ENCODE results near the gene SIMC1.

The SIMC1 gene

DNA sequence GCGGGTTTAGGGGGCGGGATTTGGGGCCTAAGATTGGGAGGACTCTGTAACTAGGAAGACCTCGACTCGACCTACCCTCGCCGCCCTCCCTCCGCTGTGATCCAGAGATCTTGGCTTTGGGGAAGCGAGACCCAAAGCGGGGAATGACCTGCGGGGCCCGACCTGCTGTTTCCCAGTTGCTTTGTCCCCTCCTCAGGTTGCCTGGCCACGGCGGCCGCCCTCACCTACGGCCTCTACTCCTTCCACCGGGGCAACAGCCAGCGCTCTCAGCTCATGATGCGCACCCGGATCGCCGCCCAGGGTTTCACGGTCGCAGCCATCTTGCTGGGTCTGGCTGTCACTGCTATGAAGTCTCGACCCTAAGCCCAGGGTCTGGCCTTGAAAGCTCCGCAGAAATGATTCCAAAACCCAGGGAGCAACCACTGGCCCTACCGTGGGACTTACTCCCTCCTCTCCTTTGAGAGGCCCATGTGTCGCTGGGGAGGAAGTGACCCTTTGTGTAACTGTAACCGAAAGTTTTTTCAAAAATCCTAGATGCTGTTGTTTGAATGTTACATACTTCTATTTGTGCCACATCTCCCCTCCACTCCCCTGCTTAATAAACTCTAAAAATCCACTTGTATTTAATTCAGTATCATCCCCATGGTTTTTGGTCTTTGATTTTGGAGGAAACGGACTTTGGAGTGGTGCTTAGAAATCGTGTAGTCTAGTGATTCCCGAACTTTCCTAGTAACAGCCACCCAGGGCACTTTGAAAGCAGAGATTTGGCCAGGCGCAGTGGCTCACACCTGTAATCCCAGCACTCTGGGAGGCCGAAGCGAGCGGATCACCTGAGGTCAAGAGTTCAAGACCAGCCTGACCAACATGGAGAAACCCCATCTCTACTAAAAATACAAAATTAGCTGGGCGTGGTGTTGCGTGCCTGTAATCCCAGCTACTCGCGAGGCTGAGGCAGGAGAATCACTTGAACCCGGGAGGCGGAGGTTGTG is 151.2 kb downstream of the SIMC1 start:
- ATAC-seq = peak; percentile 61
- TF ChIP-seq ARNTL (CRISPR knock-in tag; IDR thresholded peaks at IDR 0.05; ENCODE audit: borderline replicate concordance, low read depth) = no peak
- no peak for TF ChIP-seq CSDC2 (CRISPR knock-in tag; IDR thresholded peaks at IDR 0.05)
- TF ChIP-seq ISL1 (CRISPR knock-in tag; IDR thresholded peaks at IDR 0.05) = no peak
- TF ChIP-seq ZFP3 (CRISPR knock-in tag; IDR thresholded peaks at IDR 0.05) = no peak
- no peak for TF ChIP-seq ZNF8 (CRISPR knock-in tag; IDR thresholded peaks at IDR 0.05)
- no peak for TF ChIP-seq BACH2 (CRISPR knock-in tag; IDR thresholded peaks at IDR 0.05; ENCODE audit: borderline replicate concordance)
- TF ChIP-seq RARB (CRISPR knock-in tag; IDR thresholded peaks at IDR 0.05) = no peak
- no peak for TF ChIP-seq ZFP30 (CRISPR knock-in tag; IDR thresholded peaks at IDR 0.05)
- TF ChIP-seq, protein P1, sequence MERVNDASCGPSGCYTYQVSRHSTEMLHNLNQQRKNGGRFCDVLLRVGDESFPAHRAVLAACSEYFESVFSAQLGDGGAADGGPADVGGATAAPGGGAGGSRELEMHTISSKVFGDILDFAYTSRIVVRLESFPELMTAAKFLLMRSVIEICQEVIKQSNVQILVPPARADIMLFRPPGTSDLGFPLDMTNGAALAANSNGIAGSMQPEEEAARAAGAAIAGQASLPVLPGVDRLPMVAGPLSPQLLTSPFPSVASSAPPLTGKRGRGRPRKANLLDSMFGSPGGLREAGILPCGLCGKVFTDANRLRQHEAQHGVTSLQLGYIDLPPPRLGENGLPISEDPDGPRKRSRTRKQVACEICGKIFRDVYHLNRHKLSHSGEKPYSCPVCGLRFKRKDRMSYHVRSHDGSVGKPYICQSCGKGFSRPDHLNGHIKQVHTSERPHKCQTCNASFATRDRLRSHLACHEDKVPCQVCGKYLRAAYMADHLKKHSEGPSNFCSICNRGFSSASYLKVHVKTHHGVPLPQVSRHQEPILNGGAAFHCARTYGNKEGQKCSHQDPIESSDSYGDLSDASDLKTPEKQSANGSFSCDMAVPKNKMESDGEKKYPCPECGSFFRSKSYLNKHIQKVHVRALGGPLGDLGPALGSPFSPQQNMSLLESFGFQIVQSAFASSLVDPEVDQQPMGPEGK (CRISPR knock-in tag; IDR thresholded peaks at IDR 0.05; ENCODE audit: borderline replicate concordance) = no peak
- TF ChIP-seq GLIS3 (CRISPR knock-in tag; IDR thresholded peaks at IDR 0.05) = no peak
- TF ChIP-seq SNAI2 (CRISPR knock-in tag; IDR thresholded peaks at IDR 0.05) = no peak
- TF ChIP-seq ZC3H10 (CRISPR knock-in tag; IDR thresholded peaks at IDR 0.05) = no peak
- TF ChIP-seq PPARA (CRISPR knock-in tag; IDR thresholded peaks at IDR 0.05; ENCODE audit: borderline replicate concordance) = no peak
- TF ChIP-seq OSR1 (CRISPR knock-in tag; IDR thresholded peaks at IDR 0.05) = no peak
- TF ChIP-seq ZNF565 (CRISPR knock-in tag; conservative IDR thresholded peaks at IDR 0.05; ENCODE audit: low read depth) = no peak
- TF ChIP-seq, protein P2, sequence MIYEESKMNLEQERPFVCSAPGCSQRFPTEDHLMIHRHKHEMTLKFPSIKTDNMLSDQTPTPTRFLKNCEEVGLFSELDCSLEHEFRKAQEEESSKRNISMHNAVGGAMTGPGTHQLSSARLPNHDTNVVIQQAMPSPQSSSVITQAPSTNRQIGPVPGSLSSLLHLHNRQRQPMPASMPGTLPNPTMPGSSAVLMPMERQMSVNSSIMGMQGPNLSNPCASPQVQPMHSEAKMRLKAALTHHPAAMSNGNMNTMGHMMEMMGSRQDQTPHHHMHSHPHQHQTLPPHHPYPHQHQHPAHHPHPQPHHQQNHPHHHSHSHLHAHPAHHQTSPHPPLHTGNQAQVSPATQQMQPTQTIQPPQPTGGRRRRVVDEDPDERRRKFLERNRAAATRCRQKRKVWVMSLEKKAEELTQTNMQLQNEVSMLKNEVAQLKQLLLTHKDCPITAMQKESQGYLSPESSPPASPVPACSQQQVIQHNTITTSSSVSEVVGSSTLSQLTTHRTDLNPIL (CRISPR knock-in tag; IDR thresholded peaks at IDR 0.05; ENCODE audit: low read depth) = no peak
- TF ChIP-seq, protein P3, sequence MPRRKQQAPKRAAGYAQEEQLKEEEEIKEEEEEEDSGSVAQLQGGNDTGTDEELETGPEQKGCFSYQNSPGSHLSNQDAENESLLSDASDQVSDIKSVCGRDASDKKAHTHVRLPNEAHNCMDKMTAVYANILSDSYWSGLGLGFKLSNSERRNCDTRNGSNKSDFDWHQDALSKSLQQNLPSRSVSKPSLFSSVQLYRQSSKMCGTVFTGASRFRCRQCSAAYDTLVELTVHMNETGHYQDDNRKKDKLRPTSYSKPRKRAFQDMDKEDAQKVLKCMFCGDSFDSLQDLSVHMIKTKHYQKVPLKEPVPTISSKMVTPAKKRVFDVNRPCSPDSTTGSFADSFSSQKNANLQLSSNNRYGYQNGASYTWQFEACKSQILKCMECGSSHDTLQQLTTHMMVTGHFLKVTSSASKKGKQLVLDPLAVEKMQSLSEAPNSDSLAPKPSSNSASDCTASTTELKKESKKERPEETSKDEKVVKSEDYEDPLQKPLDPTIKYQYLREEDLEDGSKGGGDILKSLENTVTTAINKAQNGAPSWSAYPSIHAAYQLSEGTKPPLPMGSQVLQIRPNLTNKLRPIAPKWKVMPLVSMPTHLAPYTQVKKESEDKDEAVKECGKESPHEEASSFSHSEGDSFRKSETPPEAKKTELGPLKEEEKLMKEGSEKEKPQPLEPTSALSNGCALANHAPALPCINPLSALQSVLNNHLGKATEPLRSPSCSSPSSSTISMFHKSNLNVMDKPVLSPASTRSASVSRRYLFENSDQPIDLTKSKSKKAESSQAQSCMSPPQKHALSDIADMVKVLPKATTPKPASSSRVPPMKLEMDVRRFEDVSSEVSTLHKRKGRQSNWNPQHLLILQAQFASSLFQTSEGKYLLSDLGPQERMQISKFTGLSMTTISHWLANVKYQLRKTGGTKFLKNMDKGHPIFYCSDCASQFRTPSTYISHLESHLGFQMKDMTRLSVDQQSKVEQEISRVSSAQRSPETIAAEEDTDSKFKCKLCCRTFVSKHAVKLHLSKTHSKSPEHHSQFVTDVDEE (CRISPR knock-in tag; IDR thresholded peaks at IDR 0.05) = no peak
- TF ChIP-seq, protein P4, sequence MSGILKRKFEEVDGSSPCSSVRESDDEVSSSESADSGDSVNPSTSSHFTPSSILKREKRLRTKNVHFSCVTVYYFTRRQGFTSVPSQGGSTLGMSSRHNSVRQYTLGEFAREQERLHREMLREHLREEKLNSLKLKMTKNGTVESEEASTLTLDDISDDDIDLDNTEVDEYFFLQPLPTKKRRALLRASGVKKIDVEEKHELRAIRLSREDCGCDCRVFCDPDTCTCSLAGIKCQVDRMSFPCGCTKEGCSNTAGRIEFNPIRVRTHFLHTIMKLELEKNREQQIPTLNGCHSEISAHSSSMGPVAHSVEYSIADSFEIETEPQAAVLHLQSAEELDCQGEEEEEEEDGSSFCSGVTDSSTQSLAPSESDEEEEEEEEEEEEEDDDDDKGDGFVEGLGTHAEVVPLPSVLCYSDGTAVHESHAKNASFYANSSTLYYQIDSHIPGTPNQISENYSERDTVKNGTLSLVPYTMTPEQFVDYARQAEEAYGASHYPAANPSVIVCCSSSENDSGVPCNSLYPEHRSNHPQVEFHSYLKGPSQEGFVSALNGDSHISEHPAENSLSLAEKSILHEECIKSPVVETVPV (CRISPR knock-in tag; IDR thresholded peaks at IDR 0.05) = no peak
- TF ChIP-seq TOX (CRISPR knock-in tag; IDR thresholded peaks at IDR 0.05; ENCODE audit: borderline replicate concordance) = no peak
- TF ChIP-seq, protein P5, sequence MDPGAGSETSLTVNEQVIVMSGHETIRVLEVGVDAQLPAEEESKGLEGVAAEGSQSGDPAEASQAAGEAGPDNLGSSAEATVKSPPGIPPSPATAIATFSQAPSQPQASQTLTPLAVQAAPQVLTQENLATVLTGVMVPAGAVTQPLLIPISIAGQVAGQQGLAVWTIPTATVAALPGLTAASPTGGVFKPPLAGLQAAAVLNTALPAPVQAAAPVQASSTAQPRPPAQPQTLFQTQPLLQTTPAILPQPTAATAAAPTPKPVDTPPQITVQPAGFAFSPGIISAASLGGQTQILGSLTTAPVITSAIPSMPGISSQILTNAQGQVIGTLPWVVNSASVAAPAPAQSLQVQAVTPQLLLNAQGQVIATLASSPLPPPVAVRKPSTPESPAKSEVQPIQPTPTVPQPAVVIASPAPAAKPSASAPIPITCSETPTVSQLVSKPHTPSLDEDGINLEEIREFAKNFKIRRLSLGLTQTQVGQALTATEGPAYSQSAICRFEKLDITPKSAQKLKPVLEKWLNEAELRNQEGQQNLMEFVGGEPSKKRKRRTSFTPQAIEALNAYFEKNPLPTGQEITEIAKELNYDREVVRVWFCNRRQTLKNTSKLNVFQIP (CRISPR knock-in tag; IDR thresholded peaks at IDR 0.05; ENCODE audit: borderline replicate concordance, low read depth) = no peak

DNA sequence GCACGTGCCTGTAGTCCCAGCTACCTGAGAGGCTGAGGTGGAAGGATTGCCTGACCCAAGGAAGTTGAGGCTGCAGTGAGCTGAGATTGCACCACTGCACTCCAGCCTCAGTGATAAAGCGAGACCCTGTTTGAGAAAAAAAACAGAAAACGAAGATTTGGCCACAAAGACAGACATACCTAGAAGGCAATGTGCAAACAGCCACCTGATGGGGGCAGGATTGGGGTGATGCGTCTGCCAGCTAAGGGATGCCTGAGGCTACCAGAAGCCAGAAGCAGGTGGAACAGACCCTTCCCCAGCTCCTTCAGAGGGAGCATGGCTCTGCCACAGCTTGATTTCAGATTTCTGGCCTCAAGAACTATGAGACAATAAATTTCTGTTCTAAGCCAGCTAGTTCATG is 153.3 kb downstream of the SIMC1 start:
- ATAC-seq = no peak
- no peak for TF ChIP-seq TOX (CRISPR knock-in tag; IDR thresholded peaks at IDR 0.05; ENCODE audit: borderline replicate concordance)
- no peak for TF ChIP-seq CSDC2 (CRISPR knock-in tag; IDR thresholded peaks at IDR 0.05)
- no peak for TF ChIP-seq PPARA (CRISPR knock-in tag; IDR thresholded peaks at IDR 0.05; ENCODE audit: borderline replicate concordance)
- TF ChIP-seq, protein P2 (CRISPR knock-in tag; IDR thresholded peaks at IDR 0.05; ENCODE audit: low read depth) = no peak
- TF ChIP-seq TCF4 (CRISPR knock-in tag; IDR thresholded peaks at IDR 0.05; ENCODE audit: borderline replicate concordance) = no peak
- TF ChIP-seq, protein P4 (CRISPR knock-in tag; IDR thresholded peaks at IDR 0.05) = no peak
- no peak for TF ChIP-seq ARNTL (CRISPR knock-in tag; IDR thresholded peaks at IDR 0.05; ENCODE audit: borderline replicate concordance, low read depth)
- no peak for TF ChIP-seq ESRRG (CRISPR knock-in tag; IDR thresholded peaks at IDR 0.05)
- TF ChIP-seq, protein P5 (CRISPR knock-in tag; IDR thresholded peaks at IDR 0.05; ENCODE audit: borderline replicate concordance, low read depth) = no peak
- TF ChIP-seq ZNF8 (CRISPR knock-in tag; IDR thresholded peaks at IDR 0.05) = no peak
- TF ChIP-seq OSR1 (CRISPR knock-in tag; IDR thresholded peaks at IDR 0.05) = no peak
- TF ChIP-seq ZNF70 (CRISPR knock-in tag; IDR thresholded peaks at IDR 0.05) = no peak
